ENCODE data around the gene BMP8B.
"Not testable (repeated sequence)": the region's sequence is repeated elsewhere in the genome, so short reads cannot be mapped to it uniquely, and the experiment has no call there.

Gene BMP8B

DNA sequence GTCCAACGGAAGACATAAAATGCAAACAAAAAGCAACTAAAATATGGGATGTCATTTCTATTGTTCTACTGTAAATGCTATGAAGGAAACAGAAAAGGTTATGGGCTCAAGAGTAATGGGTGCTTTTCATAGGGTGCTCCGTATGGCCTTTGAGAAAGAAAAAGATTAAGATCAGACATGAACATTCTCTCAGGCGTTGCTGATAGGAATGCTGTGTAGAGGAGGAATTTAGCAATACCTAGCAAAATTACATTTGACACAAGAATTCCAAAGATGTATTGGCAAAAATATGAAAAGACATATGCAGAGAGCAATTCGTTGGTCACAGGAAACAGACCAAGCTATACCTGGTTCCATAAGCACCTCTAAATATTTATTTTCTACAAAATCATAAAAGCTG lies 11.8 kb downstream of the BMP8B start:
- DNase-seq, result no peak

DNA sequence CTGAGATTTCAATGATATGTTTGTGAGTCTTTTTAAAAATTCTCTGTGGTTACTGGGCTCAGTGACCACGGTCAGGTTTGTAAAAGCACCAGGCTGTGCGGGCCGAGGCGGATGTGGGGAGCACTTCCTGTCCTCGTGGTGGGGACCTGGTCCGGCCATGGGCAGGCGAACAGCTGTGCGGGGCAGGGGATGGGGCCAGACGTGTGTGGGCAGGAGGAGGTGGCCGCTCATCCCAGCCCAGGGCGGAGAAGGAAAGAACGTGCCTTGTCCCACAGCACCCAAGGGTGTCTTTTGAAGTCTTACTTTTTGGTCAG lies 12.3 kb downstream of the BMP8B start:
- DNase-seq, result no peak

DNA sequence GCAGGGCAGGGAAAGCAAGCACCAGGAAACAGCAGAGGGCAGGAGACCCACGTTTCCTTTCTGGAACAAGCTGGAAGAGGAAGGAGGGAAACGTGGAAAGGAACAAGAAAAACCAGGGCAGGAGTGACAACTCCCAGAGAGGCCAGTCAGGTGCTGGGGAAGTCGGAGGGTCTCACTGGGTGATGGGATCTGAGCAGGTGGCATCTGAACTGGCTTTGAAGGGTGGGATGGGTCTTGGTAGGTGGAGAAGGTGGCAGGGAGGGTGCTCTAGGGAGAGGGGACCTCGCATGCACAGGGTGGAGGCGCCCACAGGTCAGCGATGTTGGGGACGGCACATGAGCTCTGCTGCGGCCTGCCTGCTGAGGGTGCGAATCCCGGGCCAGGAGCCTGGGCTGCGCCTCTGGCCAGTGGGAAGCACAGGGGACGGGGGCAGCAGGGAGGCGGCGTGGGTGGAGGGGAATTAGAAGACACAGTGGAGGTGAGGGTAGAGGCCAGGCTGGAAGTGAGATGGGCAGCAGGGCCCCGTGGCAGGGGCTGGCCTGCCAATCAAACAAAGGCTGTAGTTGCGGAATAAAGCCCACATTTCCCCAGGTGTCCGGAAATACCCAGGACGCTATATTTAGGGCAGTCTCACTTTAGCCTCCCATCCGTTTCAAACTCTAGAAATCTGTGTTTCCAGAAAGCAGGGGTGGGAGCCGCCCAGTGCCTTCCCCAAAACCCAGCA lies 12.8 kb downstream of the BMP8B start:
- not testable (repeated sequence) for DNase-seq

DNA sequence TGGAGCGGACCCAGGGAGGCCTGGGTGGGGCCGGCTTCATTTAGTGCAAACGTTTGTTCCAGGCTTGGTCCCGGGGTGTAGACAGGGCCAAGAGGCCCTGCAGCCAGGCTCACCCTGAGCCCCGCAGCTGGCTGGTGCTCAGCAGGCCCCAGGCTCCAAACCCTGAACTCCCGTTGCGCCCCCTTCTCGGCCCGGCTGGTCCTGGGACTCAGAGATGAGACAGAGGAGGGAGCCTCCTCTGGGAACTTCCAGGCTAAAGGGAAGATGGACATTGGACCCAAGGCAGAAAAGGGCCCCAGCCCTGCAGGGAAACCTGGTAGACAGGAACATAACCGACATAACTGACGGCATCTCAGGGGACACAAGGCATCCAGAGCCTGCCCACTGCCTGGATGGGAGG lies 13.5 kb downstream of the BMP8B start:
- DNase-seq, result not testable (repeated sequence)

DNA sequence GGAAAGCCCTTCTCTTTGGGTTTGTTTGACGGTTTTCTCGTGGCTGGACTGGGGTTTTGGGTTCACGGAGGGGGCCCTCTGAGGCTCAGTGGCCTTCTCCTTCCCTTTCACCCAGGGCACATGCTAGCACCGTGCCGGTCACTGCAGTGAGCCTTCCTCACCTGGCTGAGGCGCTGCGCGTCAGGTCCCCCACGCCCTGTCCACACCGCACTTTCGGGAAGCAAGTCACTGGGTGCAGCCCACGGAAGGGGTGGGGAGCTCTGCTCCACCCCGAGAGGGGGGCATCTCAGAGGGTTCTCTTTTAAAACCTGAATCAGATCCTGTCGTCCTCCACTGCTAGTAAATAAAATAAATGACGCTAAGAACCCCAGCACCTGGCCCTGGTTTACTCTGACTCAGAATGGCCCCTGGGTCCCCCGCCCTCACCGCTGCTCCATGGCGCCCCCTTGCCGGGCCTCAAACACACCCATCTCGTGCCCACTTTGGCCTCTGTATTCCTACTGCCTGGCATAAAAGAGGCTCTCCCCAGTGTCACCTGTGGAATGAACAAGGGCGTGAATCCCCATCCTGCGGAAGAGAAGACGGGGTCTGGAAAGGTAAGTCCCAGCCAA lies 15.2 kb downstream of the BMP8B start:
- not testable (repeated sequence) for DNase-seq

DNA sequence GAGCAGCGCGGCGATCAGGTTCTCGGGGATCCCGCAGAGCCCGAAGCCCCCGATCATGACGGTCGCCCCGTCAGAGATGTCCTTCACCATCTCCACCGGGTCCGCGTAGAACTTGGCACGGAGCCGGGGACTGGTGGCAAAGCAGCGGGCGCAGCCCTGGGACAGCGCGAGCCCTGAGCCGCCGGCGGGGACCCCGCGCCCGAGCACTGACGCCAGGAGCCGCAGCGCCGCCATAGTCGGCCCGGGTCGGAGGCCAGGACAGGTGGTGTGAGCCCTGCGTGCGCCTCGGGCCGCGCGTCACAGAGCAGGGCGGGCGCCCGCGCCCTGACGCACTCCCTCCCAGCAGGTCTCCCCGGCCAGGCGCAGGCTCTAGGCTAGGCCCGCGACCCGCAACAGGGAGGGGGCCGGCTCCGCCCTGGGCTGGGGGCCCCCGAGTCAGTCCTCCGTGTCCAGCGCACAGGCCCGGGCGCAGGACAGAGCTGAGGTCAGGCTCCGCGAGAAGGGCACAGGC lies 17.6 kb downstream of the BMP8B start, which contains the start of gene OXCT2:
OXCT2 (minus strand) TSS at position 327 of the 511 bp plus-strand sequence; CDS start at position 234, 93 bp downstream.
- not testable (repeated sequence) for DNase-seq

DNA sequence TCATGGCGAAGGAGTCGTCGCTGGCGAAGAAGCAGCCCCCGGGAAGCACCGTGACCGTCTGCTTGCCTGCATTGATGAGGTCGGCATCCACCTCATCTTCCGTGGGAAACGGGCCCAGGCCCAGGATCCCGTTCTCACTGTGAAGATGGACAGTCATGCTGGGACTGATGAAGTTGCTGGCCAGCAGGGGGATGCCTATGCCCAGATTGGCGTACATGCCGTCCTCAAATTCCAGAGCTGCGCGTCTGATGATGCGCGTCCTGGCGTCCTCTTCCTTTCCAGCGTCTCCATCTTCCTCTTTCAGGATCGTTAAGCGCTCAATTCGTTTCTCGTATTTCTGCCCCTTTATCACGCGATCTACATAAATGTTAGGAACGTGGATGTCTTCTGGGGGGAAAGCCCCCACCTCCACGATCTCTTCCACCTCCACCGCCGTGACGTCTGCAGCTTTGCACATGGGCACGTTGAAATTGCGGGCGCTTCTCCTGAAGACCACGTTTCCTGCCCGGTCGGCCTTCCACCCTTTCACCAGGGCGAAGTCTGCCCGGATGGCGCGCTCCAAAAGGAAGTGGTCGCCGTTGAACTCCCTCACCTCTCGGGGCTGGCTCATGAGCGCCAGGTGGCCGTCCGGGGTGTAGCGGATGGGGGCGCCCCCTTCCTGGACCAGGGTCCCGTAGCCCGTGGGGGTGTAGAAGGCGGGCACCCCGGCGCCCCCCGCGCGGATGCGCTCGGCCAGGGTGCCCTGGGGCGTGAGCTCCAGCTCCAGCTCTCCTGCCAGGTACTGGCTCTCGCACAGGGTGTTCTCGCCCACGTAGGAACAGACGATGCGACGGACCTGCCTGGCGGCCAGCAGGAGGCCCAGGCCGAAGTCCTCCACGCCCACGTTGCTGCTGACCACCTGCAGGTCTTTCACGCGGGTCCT lies 18.3 kb downstream of the BMP8B start:
- not testable (repeated sequence) for DNase-seq

DNA sequence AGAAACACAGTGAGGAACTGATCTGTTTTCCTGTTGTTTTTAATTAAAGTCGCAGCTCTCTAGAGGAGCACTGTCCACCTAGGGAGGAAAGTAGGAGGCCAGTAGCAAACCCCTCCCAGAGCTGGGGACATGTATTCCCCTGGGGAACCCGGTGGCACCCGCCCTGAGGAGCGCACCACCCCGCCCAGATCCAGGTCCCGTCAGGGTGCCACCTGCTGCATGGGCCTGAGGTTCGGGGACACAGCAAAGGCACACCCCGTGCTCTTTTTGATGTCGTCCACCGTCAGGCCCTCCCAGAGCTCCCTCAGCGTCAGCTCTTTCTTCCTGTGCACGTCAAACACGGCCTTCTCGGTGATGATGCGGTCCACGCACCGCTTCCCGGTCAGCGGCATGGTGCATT lies 19.2 kb downstream of the BMP8B start:
- not testable (repeated sequence) for DNase-seq

DNA sequence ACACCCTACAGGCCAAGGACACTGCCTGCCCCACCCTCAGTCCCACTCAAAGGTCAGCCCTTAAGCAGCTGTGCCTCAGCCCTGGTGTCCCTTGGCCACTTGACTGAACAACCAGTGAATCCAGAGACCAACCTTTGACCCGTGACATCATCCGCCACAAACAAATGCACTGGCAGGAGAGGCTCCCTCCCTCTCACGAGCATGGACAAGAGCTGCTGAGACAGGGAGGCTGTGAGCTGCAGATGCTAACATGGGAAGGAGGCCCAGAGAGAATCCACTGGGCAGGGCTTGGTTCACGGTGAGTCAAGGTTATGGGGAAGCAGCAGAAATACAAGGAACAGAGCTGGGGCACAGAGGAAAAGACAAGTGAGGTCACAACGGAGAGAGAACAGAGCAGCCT lies 22.2 kb downstream of the BMP8B start:
- not testable (repeated sequence) for DNase-seq

DNA sequence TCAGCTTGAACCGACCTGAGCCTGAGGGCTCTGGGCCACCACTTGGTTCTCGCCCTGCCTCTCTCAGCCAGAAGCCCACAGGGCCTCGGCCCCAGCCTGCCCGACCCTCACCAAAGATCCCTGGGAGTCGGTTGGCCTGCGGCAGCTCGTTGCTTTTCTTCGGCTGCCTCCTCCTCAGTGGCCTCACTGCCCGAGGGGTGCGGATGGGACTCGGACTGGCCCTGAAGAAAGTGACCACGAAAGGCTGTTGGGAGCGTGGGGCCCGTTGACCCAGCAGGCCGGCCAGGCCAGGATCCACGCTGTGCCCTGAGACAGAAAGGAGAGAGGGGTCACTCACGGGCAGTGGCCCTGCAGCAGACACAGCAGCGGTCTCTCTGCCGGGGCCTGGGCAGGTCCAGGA lies 24.2 kb downstream of the BMP8B start:
- DNase-seq, result not testable (repeated sequence)

DNA sequence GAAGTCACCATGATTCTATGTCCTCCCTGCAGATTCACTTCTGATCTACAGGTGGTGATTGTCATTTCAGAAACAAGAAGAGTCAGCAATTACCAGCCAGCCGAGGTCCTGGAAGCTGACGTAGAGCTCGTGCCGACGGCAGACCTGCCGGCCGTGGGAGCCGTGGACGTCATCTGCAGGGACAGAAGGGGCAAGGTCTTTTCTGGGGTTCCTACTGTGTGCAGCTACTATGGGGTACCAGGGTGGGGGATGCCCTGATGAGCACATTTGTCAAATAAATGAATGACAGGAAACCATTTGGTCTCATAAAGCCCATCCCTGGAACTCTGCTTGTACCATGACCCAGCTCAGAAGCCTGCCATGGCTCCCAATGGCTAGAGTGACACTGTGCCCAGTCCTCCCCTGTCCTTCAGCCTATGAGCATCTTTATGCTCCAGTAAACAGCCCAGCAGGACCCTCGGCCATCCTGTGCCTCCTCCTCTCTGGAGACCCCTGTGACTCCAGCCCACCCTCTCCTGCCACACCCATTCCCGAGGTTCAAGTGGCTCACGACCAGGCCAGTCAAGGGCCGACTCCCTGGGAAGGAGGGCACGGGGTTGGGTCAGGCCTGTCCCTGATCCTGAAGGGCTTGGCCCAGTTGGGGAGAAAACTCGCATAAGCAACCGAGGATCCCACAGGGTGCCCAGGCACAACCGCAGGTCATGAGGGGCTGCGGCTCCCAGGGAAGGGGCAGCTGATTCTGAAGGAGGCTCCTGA lies 24.9 kb downstream of the BMP8B start:
- DNase-seq, result not testable (repeated sequence)

DNA sequence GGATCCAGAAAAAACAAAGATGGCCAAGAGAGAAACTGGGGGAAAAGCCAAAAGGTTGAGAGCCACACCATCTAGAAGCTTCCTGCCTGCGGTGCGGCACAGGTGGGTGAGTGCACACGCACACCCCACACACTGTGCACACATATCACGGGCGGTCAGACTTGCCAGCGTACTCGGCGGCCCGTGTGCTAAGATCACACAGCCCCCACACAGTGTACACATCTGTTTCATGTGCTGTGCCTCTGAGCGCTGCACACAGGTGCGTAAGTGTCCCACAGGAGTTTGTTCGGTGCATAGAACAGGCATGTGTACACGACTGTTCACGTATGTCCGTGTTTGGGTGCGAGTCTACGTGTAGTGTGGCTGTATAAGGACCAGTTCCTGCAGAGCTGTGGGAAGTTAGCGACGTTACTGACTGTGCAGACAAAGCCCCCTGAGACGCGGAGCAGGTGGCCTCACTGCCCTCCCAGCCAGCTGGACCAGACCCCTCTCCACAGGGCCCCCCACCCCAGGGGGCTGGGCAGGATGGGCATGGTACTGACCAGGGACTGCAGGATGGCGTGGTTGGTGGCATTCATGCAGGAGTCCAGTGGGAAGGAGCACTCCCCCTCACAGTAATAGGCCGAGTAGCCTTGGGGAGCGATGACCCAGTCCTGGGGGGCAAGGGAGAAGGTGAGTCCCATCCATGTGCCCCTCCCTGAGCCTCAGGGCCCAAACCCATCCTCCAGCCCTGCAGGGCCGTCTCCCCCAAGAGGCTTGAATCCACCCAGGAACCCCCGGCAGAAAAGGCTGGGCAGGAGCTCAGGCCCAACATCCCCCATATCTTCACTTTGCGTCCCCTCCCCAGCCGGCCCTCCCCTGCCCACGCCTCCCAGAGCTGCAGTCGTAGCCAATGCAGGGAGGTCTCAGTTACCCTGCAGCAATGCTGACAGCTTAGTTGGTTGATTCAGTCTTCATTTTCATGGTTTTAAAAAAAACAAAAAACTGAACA lies 25.8 kb downstream of the BMP8B start:
- no peak for DNase-seq

DNA sequence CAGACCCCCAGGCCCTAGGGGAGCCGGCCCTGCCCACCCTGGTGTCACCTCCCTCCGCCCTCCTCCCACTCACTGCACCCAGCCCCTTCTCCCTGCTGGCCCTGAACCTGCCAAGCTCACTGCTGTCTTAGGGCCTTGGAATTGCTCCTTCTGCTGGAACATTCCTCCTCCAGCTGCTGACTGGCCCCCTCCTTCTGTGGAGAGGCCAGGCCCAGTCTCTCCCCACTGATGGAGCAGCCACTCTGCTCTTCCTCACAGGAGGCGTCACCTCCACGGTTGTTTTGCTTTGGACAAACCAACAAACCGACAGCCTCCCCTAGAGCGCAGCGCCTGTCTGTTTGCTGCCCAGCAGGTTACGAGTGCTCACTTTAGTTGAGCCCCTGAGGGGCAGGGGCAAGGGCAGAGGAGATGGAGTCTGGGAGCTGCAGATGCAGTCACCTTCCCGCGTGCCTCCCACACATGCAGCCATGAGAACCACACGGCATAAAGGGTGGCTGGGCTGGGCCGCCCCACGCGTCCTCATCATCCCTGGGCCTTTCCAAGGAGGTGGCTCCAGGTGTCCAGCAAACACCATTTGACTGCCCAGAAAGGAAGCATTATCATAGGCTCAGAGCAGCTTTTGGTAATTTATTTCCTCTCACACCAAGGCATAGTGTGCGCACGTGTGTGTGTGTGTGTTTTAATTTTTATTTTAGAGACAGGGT lies 27.0 kb downstream of the BMP8B start:
- no peak for DNase-seq

DNA sequence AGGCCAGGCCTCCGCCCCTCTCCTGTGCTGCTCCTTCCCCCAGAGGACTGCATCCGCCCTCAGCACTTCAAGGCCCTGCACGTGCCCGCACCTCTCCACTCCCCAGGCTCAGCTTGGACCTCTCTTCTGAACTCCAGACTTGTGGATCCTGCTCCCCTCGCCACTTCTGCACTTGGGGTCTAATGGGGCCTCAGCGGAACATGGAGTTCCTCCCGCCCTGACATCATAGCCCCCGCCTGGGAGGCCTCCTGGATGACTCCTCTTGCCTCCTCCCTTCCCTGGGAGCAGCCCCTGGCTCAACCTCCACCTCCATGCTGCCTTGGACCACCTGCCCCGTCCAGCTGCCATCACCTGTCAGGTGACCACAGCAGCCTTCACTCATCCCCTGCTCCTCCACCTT lies 27.6 kb downstream of the BMP8B start:
- DNase-seq, result no peak

DNA sequence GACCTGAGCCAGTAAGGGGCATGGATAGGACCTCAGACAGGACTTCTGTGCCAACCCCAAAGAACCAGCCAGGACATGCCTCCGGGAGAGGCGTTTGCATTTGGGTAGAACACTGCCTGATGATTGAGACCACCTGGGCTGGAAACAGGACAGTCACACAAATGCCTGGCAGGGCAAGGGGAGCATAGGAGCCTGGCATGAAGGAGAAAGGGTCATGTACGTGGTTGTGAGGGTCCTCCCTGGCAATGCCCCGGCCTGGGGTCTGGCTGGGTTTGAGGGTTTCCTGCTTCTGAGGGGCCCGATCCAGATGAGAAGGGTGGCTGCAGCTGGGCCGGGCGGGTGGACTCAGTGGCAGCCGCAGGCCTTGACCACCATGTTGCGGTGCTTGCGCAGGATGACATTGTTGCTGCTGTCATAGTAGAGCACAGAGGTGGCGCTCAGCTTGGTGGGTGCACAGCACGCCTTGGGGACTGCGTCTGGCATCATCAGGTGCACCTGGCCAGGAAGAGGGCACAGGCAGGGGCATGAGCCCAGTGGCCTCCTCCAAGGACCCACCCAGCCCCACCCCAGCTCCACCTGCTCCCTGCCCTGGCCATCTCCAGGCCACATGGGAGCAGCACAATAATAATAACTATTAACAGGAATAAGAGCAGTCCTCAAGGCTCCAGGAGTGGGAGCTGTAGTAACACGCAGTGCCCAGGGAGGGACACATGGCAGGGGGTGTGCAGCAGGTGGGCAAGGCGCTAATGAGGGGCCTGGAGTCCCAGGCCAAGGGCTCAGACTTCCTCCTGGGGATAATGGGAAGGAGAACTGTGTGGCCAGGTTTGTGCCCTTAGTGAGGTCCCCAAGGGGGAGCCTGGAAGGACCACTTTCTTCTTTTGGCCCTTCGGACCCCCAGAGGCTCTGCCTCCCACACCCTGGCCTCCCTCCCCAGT lies 28.3 kb downstream of the BMP8B start:
- no peak for DNase-seq

DNA sequence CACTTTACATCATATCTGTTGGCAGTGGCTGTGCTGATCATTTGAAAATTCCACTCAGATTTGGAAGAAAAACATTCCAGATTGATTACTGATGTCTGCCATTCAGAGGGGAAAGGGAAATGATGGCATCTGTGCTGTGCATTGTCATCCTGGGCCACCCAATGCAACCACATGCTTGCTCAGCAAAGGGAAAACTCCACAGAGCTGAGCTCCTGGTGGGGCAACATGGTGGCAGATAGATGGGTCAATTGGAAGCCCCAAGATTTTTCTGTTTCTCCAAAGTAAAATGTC lies 29.3 kb downstream of the BMP8B start:
- DNase-seq, result no peak

DNA sequence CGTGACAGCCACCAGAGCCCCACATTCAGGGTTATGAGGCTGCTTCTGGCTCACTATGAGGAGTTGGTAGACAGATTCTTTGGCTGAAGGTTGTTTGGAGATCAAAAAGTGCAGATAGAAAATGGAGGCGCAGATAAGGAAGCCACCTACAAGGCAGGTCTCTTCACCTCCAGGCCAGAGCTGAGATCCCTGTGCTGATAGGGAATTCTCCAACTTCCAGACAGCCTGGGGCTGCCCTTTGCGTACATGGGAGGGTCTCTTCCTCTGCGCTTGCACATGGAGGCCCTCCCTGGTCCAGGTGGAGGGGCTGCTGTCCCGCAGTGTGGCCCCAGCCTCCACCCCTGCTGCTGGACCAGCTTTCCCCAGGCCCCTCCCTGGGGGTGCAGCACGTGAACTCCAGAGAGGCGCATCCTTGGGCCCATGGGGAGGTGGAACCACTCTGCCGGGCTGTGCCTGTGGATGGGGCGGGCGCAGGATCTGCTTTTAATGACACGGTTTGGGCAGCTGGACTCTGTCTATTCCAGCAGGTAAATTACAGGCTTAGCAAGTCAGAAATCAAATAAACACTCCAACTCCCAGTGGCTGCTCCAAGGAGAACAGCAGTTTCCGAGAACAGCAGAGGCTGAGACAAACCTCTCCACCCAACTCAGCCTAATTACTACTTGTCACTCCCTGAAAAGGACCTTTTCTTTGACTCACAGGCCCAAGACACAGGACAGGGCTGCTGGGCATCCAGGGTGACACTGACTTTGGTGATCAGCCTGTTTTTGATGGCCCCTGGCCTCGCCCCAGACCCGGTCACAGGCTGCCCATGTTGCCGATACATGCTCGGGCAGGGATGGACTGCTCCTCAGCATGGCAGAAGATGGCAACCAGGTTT lies 29.9 kb downstream of the BMP8B start:
- no peak for DNase-seq

DNA sequence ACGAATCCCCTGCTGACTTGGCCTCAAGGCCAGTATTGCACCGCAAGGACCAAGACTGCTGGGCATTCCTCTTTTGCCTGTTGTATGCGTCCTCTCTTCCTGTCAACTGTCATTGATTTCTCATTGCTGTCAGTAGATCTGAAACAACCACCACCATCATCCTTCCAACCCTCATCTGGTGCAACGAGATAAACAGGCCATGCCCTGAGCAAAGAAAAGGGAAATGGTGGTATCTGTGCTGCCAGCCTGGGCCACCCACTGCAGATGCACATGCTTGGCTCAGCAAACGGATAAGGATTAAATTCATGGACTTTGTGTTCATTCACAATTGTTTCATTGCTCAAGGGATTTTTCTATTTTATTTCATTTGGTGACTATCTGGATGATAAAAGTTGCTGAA lies 31.2 kb downstream of the BMP8B start:
- no peak for DNase-seq
